Hepatocyte (in vitro differentiated cells): ENCODE measurements around the gene SCN2A.

ENCODE experiments used
- CTCF ChIP-seq: fragments of 200-600 bp; sonication (generic); IDR thresholded peaks from 2 replicates; pipeline ENCODE4 v1.5.1; 2016; ENCODE audit warnings: antibody characterized with exemption, mild to moderate bottlenecking; ENCODE audit not compliant: poor library complexity
- EZH2 ChIP-seq: fragments of 200-600 bp; sonication (generic); IDR thresholded peaks from 2 replicates; pipeline ENCODE4 v1.6.1; 2016; ENCODE audit warnings: antibody characterized with exemption, mild to moderate bottlenecking, borderline replicate concordance

- TF ChIP-seq CTCF (no peak), EZH2 (no peak)
These were observed 48.0 kb downstream of the SCN2A start for GRCh38 chr2:165287094-165287778.
